PC-9 (cell line): ENCODE measurements around the gene ATG9A.

Experiments
- CTCF ChIP-seq: fragments of 200-600 bp; sonication (generic); conservative IDR thresholded peaks from 2 replicates; pipeline ENCODE4 v1.6.1; 2017; ENCODE audit warnings: mixed run types, antibody characterized with exemption, mild to moderate bottlenecking, moderate library complexity
- EZH2 ChIP-seq: fragments of 200-600 bp; sonication (generic); IDR thresholded peaks from 2 replicates; pipeline ENCODE4 v1.8.0; 2017; ENCODE audit warnings: antibody characterized with exemption, low read depth

DNA sequence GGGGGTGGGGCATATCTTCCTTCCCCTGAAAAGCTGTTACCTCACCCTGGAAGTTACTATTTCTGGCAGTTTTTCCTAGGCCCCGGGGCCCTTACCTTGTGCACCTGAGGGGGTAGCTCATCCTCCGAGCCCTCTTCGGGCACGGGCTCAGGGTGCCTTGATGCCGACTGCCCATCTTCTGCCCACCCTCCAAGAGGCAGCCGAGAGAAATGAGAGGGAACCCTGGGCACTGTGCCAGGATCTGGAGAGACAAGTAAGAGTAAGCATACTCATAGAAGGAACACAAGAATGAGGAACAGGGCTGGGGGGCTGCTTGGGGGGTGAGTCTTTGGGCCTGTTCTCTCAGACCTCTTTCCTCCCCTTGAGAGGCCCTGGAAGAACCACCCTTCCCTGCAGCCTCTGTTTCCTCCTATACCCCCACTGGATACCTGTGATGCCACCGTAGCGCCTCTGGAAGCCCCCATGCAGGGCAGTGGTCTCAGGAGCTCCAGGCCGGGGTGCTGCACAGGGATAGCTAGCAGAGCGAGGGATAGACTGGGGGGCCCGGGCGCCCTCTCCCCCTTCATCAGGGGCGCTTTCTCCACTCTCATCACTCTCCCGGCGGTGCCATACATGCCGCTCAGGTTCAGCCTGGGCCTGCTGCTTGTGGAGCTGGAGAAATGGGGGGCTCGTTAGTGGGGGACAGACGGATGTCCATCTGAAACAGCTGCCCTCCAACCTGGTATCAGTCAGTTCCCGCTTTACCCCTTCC is 8.6 kb downstream of the ATG9A start:
- no peak for TF ChIP-seq CTCF
- no peak for TF ChIP-seq EZH2
